Measurements from ENCODE around the gene HIP1. TPM values are rescaled to one million over a fixed set of nuclear protein-coding genes. Genes with fewer than 3 reads are reported as not detected.
"Not testable (repeated sequence)": the region's sequence is repeated elsewhere in the genome, so short reads cannot be mapped to it uniquely, and the experiment has no call there.

The HIP1 gene
- total and polyA plus RNA-seq, 9 of the 15 experiments (the other 6 are each of a cell fraction or from before 2014, with no cell fraction given): 2.4 to 13.7 (median 9.5) TPM

GRCh38 chr7:75727881-75728593, 10.7 kb downstream of the HIP1 start:
- H3K4me3 ChIP-seq: no peak overlapping the region

GRCh38 chr7:75727351-75727750, 11.4 kb downstream of the HIP1 start:
- in situ Hi-C loops (cut with MboI); ATAC-seq; H3K27me3 ChIP-seq (ENCODE audit: control insufficient read depth in 2 of 2, insufficient read depth in 2 of 2, low read length in 2 of 2); intact Hi-C loops (cut with micrococcal nuclease); H3K9me1 ChIP-seq (ENCODE audit: control insufficient read depth, insufficient read depth, low read length); H3K9me3 ChIP-seq (replicated peaks; ENCODE audit: control insufficient read depth, insufficient read depth, low read depth, low read length); H3K4me2 ChIP-seq (ENCODE audit: insufficient read depth, low read length); H3K4me3 ChIP-seq; BruUV-seq (replicated peaks); H3K36me3 ChIP-seq (ENCODE audit: control insufficient read depth, insufficient read depth, low read length); H3K27ac ChIP-seq (ENCODE audit: extremely low read depth, low read depth, low read length); H3K79me2 ChIP-seq (ENCODE audit: control insufficient read depth, insufficient read depth, low read length); H2AFZ ChIP-seq (ENCODE audit: low read depth, low read length); H3K9ac ChIP-seq (ENCODE audit: insufficient read depth in 1 of 2, low read depth in 2 of 2, low read length in 2 of 2); H4K20me1 ChIP-seq (replicated peaks; ENCODE audit: control insufficient read depth, insufficient read depth, low read length); FAIRE-seq; POLR2A ChIA-PET; DNase-seq (ENCODE audit: extremely low read depth in 1 of 4, low spot score in 3 of 4): not testable (repeated sequence)
- CTCF ChIA-PET (ENCODE audit: low intra/inter-chr PET ratio): interaction anchor here (0.6 kb wide), 1 partner anchor 682 kb away, joined by 3 read pairs; no protein-coding TSS in a partner anchor
- peaks cover 5 to 17% of the 10 kb centered on the region in 2 experiments for H3K4me1 ChIP-seq (replicated peaks in 1 of 2; ENCODE audit: control insufficient read depth in 2 of 2, insufficient read depth in 2 of 2, low read length in 2 of 2)
- 87% methylated on average over 6 of the region's 6 CpGs for WGBS (ENCODE audit: insufficient coverage, low coverage, missing lambda C conversion rate)

More at GRCh38 chr7:75727881-75728593, 10.7 kb downstream of the HIP1 start:
- Histone ChIP-seq H3K36me3 (ENCODE audit: control insufficient read depth, insufficient read depth, low read length) (no peaks in the 10 kb centered on the region), H3K27me3 (ENCODE audit: control insufficient read depth in 2 of 2, insufficient read depth in 2 of 2, low read length in 2 of 2) (no peaks in the 10 kb centered on the region), H3K9me1 (ENCODE audit: control insufficient read depth, insufficient read depth, low read length) (no peaks in the 10 kb centered on the region), H3K4me2 (ENCODE audit: insufficient read depth, low read length) (no peak overlapping the region), H3K9ac (ENCODE audit: insufficient read depth in 1 of 2, low read depth in 2 of 2, low read length in 2 of 2) (peak overlapping the region in 1 of 2 experiments; percentile 80; a peak in 2 of 4 replicates), H4K20me1 (replicated peaks; ENCODE audit: control insufficient read depth, insufficient read depth, low read length) (no peaks in the 10 kb centered on the region), H3K4me1 (replicated peaks in 1 of 2; ENCODE audit: control insufficient read depth in 2 of 2, insufficient read depth in 2 of 2, low read length in 2 of 2) (peaks cover 12 to 22% of the 10 kb centered on the region in 2 experiments), H3K79me2 (ENCODE audit: control insufficient read depth, insufficient read depth, low read length) (no peaks in the 10 kb centered on the region), H3K27ac (ENCODE audit: extremely low read depth, low read depth, low read length) (no peak overlapping the region; the same call in 2 of the 3 replicates), H3K9me3 (replicated peaks; ENCODE audit: control insufficient read depth, insufficient read depth, low read depth, low read length) (no peaks in the 10 kb centered on the region), H2AFZ (ENCODE audit: low read depth, low read length) (no peak overlapping the region)
- BruUV-seq (replicated peaks): no TSS peak
- 79% methylated on average over 8 of the region's 8 CpGs for WGBS (ENCODE audit: insufficient coverage, low coverage, missing lambda C conversion rate)
- TF ChIP-seq FOXA3 (CRISPR knock-in tag; conservative IDR thresholded peaks at IDR 0.05 in 1 of 2, IDR thresholded peaks at IDR 0.05 in 1 of 2) (peak; percentile 17 to 77; a peak in 2 of 4 replicates), C11orf30 (IDR thresholded peaks at IDR 0.05; ENCODE audit: low read depth) (no peak)
- DNase-seq (ENCODE audit: extremely low read depth in 1 of 4, low spot score in 3 of 4): no peak
- ATAC-seq: no peak
- CTCF ChIA-PET (ENCODE audit: low intra/inter-chr PET ratio): no interaction called here
- in situ Hi-C loops (cut with MboI): no loop called here
- POLR2A ChIA-PET: interaction anchor here (0.9 kb wide), 1 partner anchor 11 kb away, joined by 3 read pairs; the partner anchor contains the start of gene HIP1
- intact Hi-C loops (cut with micrococcal nuclease): no loop called here
- no peak for FAIRE-seq
